Left renal pelvis (tissue), 4 donors: ENCODE data around the gene PNMA1. TPM values are rescaled to one million over a fixed set of nuclear protein-coding genes. Genes with fewer than 3 reads are reported as not detected.

ENCODE experiments used
- DNase-seq, 4 donors: peaks; one replicate each; pipeline ENCODE4 v3.0.0-alpha.2; 2013; ENCODE audit warnings: low read depth in 4 of 4, low spot score in 3 of 4
- polyA plus RNA-seq, 4 donors: library from polyadenylated mRNA; unstranded; fragments of 120-200 nt; gene quantifications; one replicate each; pipeline ENCODE4 v1.2.1, GENCODE V29; 2013; ENCODE audit not compliant: insufficient read length in 4 of 4

Gene PNMA1
- polyA plus RNA-seq, 4 donors: 83.5 to 97.4 (median 89.2) TPM

GRCh38 chr14:73739174-73739898, 25.2 kb upstream of the PNMA1 start:
- DNase-seq: no peak

GRCh38 chr14:73738518-73739173, 24.5 kb upstream of the PNMA1 start:
- no peak for DNase-seq

- DNase-seq: no peak
Observed at GRCh38 chr14:73736842-73737241, 22.7 kb upstream of the PNMA1 start.

GRCh38 chr14:73732006-73732405, 17.8 kb upstream of the PNMA1 start:
- no peak for DNase-seq

- no peak for DNase-seq
Observed at GRCh38 chr14:73731111-73731510, 16.9 kb upstream of the PNMA1 start.

- no peak for DNase-seq
Observed at GRCh38 chr14:73729556-73730265, 15.5 kb upstream of the PNMA1 start.

- DNase-seq: no peak
Observed at GRCh38 chr14:73728717-73729330, 14.6 kb upstream of the PNMA1 start.

GRCh38 chr14:73727166-73727565, 13.0 kb upstream of the PNMA1 start:
- DNase-seq: no peak

GRCh38 chr14:73726025-73726961, 12.1 kb upstream of the PNMA1 start:
- DNase-seq: no peak

- no peak for DNase-seq
Observed at GRCh38 chr14:73725116-73726024, 11.2 kb upstream of the PNMA1 start.

GRCh38 chr14:73724696-73725095, 10.5 kb upstream of the PNMA1 start:
- no peak for DNase-seq

- DNase-seq: no peak
Observed at GRCh38 chr14:73723797-73724661, 9.8 kb upstream of the PNMA1 start.

GRCh38 chr14:73723406-73723796, 9.2 kb upstream of the PNMA1 start:
- no peak for DNase-seq

- DNase-seq: no peak
Observed at GRCh38 chr14:73722581-73722980, 8.4 kb upstream of the PNMA1 start.

GRCh38 chr14:73721101-73721821, 7.1 kb upstream of the PNMA1 start:
- DNase-seq: no peak

- DNase-seq: no peak
Observed at GRCh38 chr14:73720636-73721035, 6.5 kb upstream of the PNMA1 start.

GRCh38 chr14:73719791-73720190, 5.6 kb upstream of the PNMA1 start:
- no peak for DNase-seq

- no peak for DNase-seq
Observed at GRCh38 chr14:73719361-73719760, 5.2 kb upstream of the PNMA1 start.
